ENCODE data around the gene PPP3CB. TPM values are rescaled to one million over a fixed set of nuclear protein-coding genes. Genes with fewer than 3 reads are reported as not detected.

Gene PPP3CB
- total RNA-seq, 4 donors from 2014 or later = 41.1 to 57.7 (median 46.2) TPM

DNA sequence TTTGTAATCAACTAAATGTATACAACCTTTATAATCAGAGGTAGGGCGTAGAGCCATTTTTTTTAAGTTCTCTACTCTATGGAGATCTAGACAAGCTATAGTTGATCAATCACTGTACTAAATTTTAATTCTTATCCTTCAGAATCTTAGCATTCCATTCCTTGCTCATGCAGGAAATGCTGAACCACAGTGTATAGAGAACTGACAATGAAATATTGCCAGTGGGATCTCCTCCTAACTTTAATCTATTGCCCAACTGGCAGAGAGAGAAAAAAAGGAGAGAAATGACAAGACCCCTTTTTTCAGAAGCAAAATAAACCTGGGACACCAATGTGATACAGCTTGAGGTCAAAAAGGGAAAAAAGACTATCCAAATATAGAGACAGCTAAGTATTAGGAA is 26.4 kb upstream of the PPP3CB start:
- ATAC-seq (ENCODE audit: low FRiP score) (no peak), DNase-seq (ENCODE audit: low spot score) (no peak)
- TF ChIP-seq, protein P1, sequence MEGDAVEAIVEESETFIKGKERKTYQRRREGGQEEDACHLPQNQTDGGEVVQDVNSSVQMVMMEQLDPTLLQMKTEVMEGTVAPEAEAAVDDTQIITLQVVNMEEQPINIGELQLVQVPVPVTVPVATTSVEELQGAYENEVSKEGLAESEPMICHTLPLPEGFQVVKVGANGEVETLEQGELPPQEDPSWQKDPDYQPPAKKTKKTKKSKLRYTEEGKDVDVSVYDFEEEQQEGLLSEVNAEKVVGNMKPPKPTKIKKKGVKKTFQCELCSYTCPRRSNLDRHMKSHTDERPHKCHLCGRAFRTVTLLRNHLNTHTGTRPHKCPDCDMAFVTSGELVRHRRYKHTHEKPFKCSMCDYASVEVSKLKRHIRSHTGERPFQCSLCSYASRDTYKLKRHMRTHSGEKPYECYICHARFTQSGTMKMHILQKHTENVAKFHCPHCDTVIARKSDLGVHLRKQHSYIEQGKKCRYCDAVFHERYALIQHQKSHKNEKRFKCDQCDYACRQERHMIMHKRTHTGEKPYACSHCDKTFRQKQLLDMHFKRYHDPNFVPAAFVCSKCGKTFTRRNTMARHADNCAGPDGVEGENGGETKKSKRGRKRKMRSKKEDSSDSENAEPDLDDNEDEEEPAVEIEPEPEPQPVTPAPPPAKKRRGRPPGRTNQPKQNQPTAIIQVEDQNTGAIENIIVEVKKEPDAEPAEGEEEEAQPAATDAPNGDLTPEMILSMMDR (IDR thresholded peaks at IDR 0.05) = no peak

DNA sequence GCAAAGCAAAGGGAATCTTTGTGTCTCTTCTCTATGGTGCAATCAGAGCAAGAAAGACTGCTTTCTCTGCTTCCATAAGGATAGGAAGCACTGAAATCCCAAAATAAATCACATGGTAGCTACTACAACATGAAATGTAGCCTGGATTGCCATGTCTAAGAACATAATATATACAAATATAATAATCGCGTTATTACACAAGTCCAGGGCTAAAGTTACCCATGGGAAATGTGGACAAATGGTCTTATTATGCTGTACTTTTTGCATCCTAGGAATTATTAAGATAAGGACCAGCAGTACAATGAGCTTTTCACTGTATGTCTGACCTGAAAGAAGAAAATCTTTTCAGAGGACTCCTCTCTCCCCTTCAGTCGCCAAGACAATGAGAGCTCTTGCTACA is 23.5 kb upstream of the PPP3CB start:
- DNase-seq (ENCODE audit: low spot score) (no peak), ATAC-seq (ENCODE audit: low FRiP score) (no peak)
- TF ChIP-seq, protein P1 (IDR thresholded peaks at IDR 0.05) = no peak

DNA sequence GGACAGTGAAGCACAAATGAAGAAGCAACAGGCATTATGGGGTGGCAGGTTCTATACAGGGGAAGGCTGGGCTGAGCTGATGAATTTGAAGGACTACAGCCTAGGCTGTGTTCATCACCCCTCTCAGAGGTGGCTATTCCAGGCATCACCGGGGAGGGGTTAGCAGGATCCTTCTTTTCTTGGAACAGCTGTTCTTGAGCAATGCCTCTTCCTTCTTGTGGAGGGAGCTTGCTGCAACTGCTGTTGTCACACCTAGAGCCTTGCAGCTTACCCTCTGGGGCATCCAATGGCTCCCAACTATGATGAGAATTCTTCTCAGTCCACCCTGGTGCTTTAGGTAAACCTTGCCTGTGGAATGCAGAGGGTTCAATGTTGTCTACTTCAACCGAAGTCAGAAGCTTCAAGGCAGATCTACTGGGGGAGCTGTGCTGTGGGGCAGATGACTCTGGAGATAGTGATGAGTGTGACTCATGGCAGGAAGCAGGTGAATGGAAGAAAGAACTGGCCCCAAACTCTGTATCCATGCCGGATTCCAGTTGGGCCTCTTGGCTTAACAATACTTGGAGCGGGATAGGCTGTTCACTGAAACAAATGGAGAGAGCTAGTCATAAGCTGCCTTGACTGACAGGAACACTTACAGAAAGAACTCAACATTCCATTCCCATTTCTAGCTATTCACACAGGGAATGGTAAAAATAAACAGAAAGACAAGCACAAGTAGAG is 21.5 kb upstream of the PPP3CB start:
- TF ChIP-seq, protein P1 (IDR thresholded peaks at IDR 0.05) = no peak
- ATAC-seq (ENCODE audit: low FRiP score) (no peak), DNase-seq (ENCODE audit: low spot score) (no peak)

DNA sequence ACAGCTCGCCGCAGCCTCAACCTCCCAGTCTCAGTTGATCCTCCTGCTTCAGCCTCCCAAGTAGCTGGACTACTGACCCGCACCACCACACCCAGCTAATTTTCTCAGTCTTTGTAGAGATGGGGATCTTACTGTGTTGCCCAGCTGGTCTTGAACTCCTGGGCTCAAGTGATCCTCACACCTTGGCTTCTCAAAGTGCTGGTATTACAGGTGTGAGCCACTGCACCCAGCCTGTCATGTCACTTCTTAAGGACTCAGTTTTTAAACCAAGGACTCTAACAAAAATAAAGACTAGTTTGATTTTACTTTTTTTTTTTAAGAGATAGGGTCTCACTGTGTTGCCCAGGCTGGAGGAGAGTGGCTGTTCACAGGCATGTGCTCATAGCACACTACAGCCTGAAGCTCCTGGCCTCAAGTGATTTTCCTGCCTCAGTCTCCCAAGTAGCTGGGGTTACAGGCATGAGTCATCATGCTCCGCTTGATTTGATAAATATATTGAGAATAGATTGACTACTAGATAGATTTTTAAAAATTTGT is 16.5 kb upstream of the PPP3CB start:
- ATAC-seq (ENCODE audit: low FRiP score) = no peak
- TF ChIP-seq, protein P1 (IDR thresholded peaks at IDR 0.05) = no peak
- no peak for DNase-seq (ENCODE audit: low spot score)

DNA sequence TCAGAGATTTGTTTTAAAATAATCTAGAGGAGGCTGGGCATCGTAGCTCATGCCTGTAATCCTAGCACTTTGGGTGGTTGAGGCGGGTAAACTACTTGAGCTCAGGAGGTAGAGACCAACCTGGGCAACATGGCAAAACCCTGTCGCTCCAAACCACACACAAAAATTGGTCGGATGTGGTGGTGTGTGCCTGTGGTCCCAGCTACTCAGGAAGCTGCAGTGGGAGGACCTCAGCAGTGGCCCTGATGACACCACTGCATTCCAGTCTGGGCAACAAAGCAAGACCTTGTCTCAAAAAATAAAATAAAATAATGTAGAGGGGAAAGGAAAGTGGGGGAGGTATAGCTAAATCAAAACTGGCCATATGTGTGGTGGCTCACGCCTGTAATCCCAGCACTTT is 13.9 kb upstream of the PPP3CB start:
- ATAC-seq (ENCODE audit: low FRiP score) = no peak
- no peak for DNase-seq (ENCODE audit: low spot score)
- TF ChIP-seq, protein P1 (IDR thresholded peaks at IDR 0.05) = no peak

DNA sequence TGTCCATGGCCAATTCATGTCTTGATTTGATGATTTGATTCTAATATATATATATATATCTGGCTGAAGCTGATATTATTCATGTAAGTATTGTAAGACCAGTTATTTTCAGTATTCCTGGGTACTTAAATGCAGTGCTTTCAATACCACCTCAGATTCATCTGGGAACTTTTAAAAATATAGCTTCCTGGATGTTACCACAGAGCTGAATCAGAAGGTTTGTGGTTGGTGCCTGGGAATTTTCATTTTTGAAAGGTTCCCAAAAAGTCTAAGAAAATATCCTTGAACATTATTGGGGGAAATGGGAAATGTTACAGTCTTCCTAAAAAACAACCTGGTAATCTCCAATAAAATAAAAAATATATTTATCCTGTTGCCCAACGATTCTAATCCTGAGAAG is 10.7 kb upstream of the PPP3CB start:
- ATAC-seq (ENCODE audit: low FRiP score) = no peak

More for the DNA sequence above, 10.7 kb upstream of the PPP3CB start:
- no peak for DNase-seq (ENCODE audit: low spot score)
- TF ChIP-seq, protein P1 (IDR thresholded peaks at IDR 0.05) = no peak
